Measurements from ENCODE around the gene TRIM8.

- TF ChIP-seq, protein P1, sequence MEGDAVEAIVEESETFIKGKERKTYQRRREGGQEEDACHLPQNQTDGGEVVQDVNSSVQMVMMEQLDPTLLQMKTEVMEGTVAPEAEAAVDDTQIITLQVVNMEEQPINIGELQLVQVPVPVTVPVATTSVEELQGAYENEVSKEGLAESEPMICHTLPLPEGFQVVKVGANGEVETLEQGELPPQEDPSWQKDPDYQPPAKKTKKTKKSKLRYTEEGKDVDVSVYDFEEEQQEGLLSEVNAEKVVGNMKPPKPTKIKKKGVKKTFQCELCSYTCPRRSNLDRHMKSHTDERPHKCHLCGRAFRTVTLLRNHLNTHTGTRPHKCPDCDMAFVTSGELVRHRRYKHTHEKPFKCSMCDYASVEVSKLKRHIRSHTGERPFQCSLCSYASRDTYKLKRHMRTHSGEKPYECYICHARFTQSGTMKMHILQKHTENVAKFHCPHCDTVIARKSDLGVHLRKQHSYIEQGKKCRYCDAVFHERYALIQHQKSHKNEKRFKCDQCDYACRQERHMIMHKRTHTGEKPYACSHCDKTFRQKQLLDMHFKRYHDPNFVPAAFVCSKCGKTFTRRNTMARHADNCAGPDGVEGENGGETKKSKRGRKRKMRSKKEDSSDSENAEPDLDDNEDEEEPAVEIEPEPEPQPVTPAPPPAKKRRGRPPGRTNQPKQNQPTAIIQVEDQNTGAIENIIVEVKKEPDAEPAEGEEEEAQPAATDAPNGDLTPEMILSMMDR (IDR thresholded peaks at IDR 0.05; ENCODE audit: insufficient read depth, low read length) = no peak
- TF ChIP-seq POLR2AphosphoS5 (IDR thresholded peaks at IDR 0.05; ENCODE audit: low read depth) (no peak), GABPA (IDR thresholded peaks at IDR 0.05; ENCODE audit: low read depth) (no peak)
Observed at GRCh38 chr10:102614888-102615287, 29.4 kb upstream of the TRIM8 start.

Measured in HL-60 (cell line).